Peyer's patch (tissue), 4 donors: ENCODE data around the gene FAM20A.

ENCODE experiments used
- CTCF ChIP-seq, 6 experiments: fragments of 450-650 bp in 4 of 6; fragments of 200-600 bp in 2 of 6; sonication (generic) in 1 of 6; IDR thresholded peaks; one replicate each; pipeline ENCODE4 v1.5.1; 2017 to 2019; ENCODE audit warnings: antibody characterized with exemption in 6 of 6, mild to moderate bottlenecking in 3 of 6, moderate library complexity in 1 of 6
- POLR2A ChIP-seq, 2 donors: fragments of 450-650 bp; IDR thresholded peaks; one replicate each; pipeline ENCODE4 v1.5.1; 2017; ENCODE audit warnings: antibody characterized with exemption in 2 of 2, mild to moderate bottlenecking in 2 of 2, moderate library complexity in 2 of 2

GRCh38 chr17:68535922-68536321 is 65.2 kb downstream of the FAM20A start:
- TF ChIP-seq CTCF (IDR thresholded peaks at IDR 0.05), result no peak
- no peak for TF ChIP-seq POLR2A (IDR thresholded peaks at IDR 0.05)
